ENCODE measurements around the gene FGF18.

The FGF18 gene

GRCh38 chr5:171499611-171500010, 80.2 kb downstream of the FGF18 start:
- TF ChIP-seq, protein P1, sequence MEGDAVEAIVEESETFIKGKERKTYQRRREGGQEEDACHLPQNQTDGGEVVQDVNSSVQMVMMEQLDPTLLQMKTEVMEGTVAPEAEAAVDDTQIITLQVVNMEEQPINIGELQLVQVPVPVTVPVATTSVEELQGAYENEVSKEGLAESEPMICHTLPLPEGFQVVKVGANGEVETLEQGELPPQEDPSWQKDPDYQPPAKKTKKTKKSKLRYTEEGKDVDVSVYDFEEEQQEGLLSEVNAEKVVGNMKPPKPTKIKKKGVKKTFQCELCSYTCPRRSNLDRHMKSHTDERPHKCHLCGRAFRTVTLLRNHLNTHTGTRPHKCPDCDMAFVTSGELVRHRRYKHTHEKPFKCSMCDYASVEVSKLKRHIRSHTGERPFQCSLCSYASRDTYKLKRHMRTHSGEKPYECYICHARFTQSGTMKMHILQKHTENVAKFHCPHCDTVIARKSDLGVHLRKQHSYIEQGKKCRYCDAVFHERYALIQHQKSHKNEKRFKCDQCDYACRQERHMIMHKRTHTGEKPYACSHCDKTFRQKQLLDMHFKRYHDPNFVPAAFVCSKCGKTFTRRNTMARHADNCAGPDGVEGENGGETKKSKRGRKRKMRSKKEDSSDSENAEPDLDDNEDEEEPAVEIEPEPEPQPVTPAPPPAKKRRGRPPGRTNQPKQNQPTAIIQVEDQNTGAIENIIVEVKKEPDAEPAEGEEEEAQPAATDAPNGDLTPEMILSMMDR (IDR thresholded peaks at IDR 0.05), result no peak
- no peak overlapping the region for H3K27ac ChIP-seq
- no peak for DNase-seq (ENCODE audit: low spot score)
- no peak overlapping the region for H3K4me3 ChIP-seq

GRCh38 chr5:171505473-171506043, 86.1 kb downstream of the FGF18 start:
- H3K4me3 ChIP-seq, result no peak overlapping the region
- TF ChIP-seq, protein P1 (IDR thresholded peaks at IDR 0.05), result no peak
- no peak for DNase-seq (ENCODE audit: low spot score)
- H3K27ac ChIP-seq, result peak overlapping the region in 1 of 2 donors; percentile 25

- no peak for DNase-seq (ENCODE audit: low spot score)
- H3K4me3 ChIP-seq, result no peak overlapping the region
- TF ChIP-seq, protein P1 (IDR thresholded peaks at IDR 0.05), result no peak
- H3K27ac ChIP-seq, result no peak overlapping the region
These were observed 87.5 kb downstream of the FGF18 start for GRCh38 chr5:171506951-171507350.

Measured in coronary artery (tissue), 2 donors.